MM.1S (cell line): ENCODE measurements around the gene PMM2.

Experiments
- DNase-seq: peaks from one replicate; pipeline ENCODE4 v3.0.0-alpha.2; 2015
- H2AFZ ChIP-seq: fragments of 300-600 bp; sonication (generic); 2 replicates; pipeline ENCODE4 v1.6.0; 2016; ENCODE audit warnings: antibody characterized with exemption, low read length
- H3F3A ChIP-seq: fragments of 300-600 bp; sonication (generic); 2 replicates; pipeline ENCODE4 v1.6.1; 2016; ENCODE audit warnings: mild to moderate bottlenecking, antibody characterized with exemption, low read length, moderate library complexity, mixed read lengths; ENCODE audit not compliant: insufficient read depth
- H3K27ac ChIP-seq: fragments of 300-600 bp; sonication (generic); 2 replicates; pipeline ENCODE4 v1.5.1; 2016; ENCODE audit warnings: mild to moderate bottlenecking, low read length
- H3K27me3 ChIP-seq: fragments of 300-600 bp; sonication (generic); replicated peaks from 2 replicates; pipeline ENCODE4 v1.6.0; 2016; ENCODE audit warnings: low read length; ENCODE audit not compliant: insufficient read depth
- H3K36me3 ChIP-seq: fragments of 300-600 bp; sonication (generic); replicated peaks from 2 replicates; pipeline ENCODE4 v1.6.1; 2016; ENCODE audit warnings: mild to moderate bottlenecking, low read length, mixed read lengths; ENCODE audit not compliant: insufficient read depth
- H3K4me1 ChIP-seq: fragments of 300-600 bp; sonication (generic); 2 replicates; pipeline ENCODE4 v1.6.1; 2016; ENCODE audit warnings: low read length, mixed read lengths
- H3K4me2 ChIP-seq: fragments of 300-600 bp; sonication (generic); 2 replicates; pipeline ENCODE4 v1.6.0; 2016; ENCODE audit warnings: low read depth, low read length
- H3K4me3 ChIP-seq: fragments of 300-600 bp; sonication (generic); 2 replicates; pipeline ENCODE4 v1.5.1; 2016; ENCODE audit warnings: low read length, mixed read lengths
- H3K79me2 ChIP-seq: fragments of 300-600 bp; sonication (generic); 2 replicates; pipeline ENCODE4 v1.6.1; 2016; ENCODE audit warnings: mixed run types, low read length, mixed read lengths
- H3K9ac ChIP-seq: fragments of 300-600 bp; sonication (generic); 2 replicates; pipeline ENCODE4 v1.6.1; 2016; ENCODE audit warnings: low read length, mixed read lengths
- H3K9me2 ChIP-seq: fragments of 300-600 bp; sonication (generic); replicated peaks from 2 replicates; pipeline ENCODE4 v1.6.1; 2016; ENCODE audit warnings: mild to moderate bottlenecking, low read length, mixed read lengths; ENCODE audit not compliant: insufficient read depth
- H3K9me3 ChIP-seq: fragments of 300-600 bp; sonication (generic); replicated peaks from 2 replicates; pipeline ENCODE4 v1.6.1; 2016; ENCODE audit warnings: mild to moderate bottlenecking, low read length, mixed read lengths; ENCODE audit not compliant: insufficient read depth
- H4K20me1 ChIP-seq: fragments of 300-600 bp; sonication (generic); 2 replicates; pipeline ENCODE4 v1.6.1; 2016; ENCODE audit warnings: mild to moderate bottlenecking, low read length, moderate library complexity, mixed read lengths; ENCODE audit not compliant: insufficient read depth
- CTCF ChIP-seq: fragments of 300-600 bp; sonication (generic); IDR thresholded peaks from 2 replicates; pipeline ENCODE4 v1.5.1; 2016; ENCODE audit warnings: antibody characterized with exemption, low read length, mixed read lengths
- EZH2 ChIP-seq: fragments of 300-600 bp; sonication (generic); optimal IDR thresholded peaks from 2 replicates; pipeline ENCODE3; 2017; ENCODE audit warnings: low read depth, mild to moderate bottlenecking, antibody characterized with exemption, low read length, mixed read lengths
- EZH2phosphoT487 ChIP-seq: fragments of 300-600 bp; sonication (generic); IDR thresholded peaks from 2 replicates; pipeline ENCODE4 v1.6.1; 2018; ENCODE audit warnings: antibody characterized with exemption, low read length

PMM2 gene

DNA sequence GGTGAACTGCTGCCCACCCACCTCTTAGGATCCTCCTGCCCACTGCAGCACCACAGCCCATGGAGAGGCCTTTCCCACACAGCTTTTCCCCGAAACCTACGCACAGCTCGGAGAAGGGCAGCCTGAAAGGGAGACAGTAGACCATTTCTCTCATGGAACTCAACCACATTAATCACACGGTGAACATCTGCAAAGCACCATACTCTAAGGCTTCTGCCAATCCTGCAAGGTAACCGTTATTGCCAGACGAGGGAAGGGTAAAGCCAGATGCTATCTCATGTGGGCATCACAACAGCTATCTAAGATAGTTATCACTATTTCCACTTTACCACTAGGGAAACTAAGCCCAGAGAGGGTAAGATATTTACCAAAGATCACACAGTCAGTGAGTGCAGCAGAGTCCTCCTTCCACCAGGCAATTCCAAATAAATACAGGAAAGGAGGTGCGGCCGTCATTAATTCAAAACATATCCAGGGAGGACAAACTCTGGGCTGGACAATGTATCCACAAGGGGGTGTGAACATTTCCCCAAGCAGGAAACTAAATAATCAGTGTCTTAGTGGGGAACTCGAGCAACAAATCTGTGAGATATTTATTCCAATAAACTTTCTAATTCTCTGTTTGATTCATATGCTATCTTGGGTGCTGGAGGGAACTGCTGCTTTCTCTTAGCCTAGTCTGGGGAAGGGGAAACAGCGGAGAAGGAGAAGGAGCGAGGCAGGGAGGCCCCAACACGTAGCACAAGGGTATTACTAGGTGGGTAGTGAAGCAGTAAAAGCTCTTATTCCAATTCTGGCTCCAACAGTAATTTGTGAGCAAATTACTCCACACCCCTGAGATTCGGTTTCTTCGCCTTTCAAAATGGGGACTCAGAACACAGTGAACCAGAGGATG lies 923 bp upstream of the PMM2 start:
- H3K4me1 ChIP-seq = peaks cover 15% of the 10 kb centered on the region
- no peaks in the 10 kb centered on the region for H3K27me3 ChIP-seq
- DNase-seq = no peak
- H3K9me3 ChIP-seq = no peaks in the 10 kb centered on the region
- no peaks in the 10 kb centered on the region for H3F3A ChIP-seq
- H2AFZ ChIP-seq = peak overlapping the region; percentile 40
- peak overlapping the region; percentile 14; the same call in 1 of the 2 replicates for H3K27ac ChIP-seq
- TF ChIP-seq CTCF = no peak
- no peak for TF ChIP-seq EZH2phosphoT487
- no peak for TF ChIP-seq EZH2
- H3K4me2 ChIP-seq = peak overlapping the region; percentile 61
- H3K79me2 ChIP-seq = peaks cover 70% of the 10 kb centered on the region
- H3K36me3 ChIP-seq = peaks cover 1% of the 10 kb centered on the region; the same call in 1 of the 2 replicates
- H4K20me1 ChIP-seq = peaks cover 12% of the 10 kb centered on the region; the same call in 1 of the 2 replicates
- peak overlapping the region; percentile 89 for H3K4me3 ChIP-seq
- peak overlapping the region; percentile 91 for H3K9ac ChIP-seq
- no peaks in the 10 kb centered on the region for H3K9me2 ChIP-seq

DNA sequence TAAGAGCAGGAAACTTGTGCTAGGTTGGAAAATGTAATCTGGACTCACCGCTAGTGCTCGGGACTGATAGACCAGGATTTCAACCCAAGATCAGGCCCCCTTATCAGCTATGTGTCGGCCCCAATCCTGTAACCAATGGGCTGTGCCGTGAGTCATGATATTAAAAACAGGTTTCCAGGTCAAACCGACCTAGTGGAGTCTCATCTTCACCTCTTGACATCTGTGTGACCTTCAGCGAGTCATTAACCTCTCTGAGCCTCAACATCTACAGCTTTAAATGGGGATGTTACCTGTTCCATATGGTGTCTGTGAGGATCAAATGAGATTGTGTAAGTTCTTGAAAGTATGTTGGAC lies 512 bp downstream of the PMM2 start:
- DNase-seq = no peak
- peaks cover 82% of the 10 kb centered on the region for H3K79me2 ChIP-seq
- H3K4me1 ChIP-seq = peaks cover 15% of the 10 kb centered on the region
- no peaks in the 10 kb centered on the region for H3K9me3 ChIP-seq
- peaks cover 12% of the 10 kb centered on the region; the same call in 1 of the 2 replicates for H3K36me3 ChIP-seq
- peak overlapping the region; percentile 27; the same call in 1 of the 2 replicates for H2AFZ ChIP-seq
- no peaks in the 10 kb centered on the region for H3F3A ChIP-seq
- TF ChIP-seq EZH2phosphoT487 (no peak), CTCF (no peak), EZH2 (no peak)
- H3K9ac ChIP-seq = peak overlapping the region; percentile 91
- H4K20me1 ChIP-seq = peaks cover 12% of the 10 kb centered on the region; the same call in 1 of the 2 replicates
- no peaks in the 10 kb centered on the region for H3K9me2 ChIP-seq
- H3K27ac ChIP-seq = peak overlapping the region; percentile 57
- H3K27me3 ChIP-seq = no peaks in the 10 kb centered on the region
- H3K4me3 ChIP-seq = peak overlapping the region; percentile 89
- H3K4me2 ChIP-seq = peak overlapping the region; percentile 78

DNA sequence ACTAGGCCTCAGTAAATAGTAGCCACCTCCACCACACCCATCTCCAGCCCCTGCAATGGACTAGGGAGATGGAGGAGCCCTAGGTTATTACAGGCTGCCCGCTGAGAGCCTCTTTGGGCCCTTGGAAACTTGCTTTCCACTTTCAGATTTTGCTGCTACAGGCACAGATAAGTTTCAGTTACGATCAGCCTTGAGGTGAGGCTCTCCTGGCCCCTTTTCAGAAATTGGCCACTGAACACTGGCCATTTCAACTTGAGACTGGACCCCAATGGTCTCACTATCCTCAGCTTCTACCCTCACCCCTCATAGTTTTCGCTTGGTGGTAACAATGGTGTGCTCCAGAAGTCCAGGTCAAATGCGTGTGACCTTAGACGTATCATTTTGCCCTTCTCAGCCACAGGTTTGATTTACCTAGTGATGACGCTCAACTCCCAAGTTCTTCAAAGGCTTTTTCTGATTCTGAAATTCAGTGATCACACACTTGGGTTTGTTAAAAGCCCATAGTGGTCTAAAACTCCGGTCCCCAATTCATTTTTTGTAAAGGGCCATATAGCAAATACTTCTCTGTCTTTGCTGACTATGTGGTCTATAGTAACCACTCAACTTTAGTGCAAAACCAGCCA lies 1.0 kb downstream of the PMM2 start:
- Histone ChIP-seq H3F3A (no peaks in the 10 kb centered on the region), H4K20me1 (peaks cover 12% of the 10 kb centered on the region; the same call in 1 of the 2 replicates), H3K4me3 (peak overlapping the region; percentile 89), H3K79me2 (peaks cover 86% of the 10 kb centered on the region), H3K4me2 (peak overlapping the region; percentile 78), H3K9me2 (no peaks in the 10 kb centered on the region), H3K27ac (peak overlapping the region; percentile 57), H2AFZ (no peak overlapping the region), H3K36me3 (peaks cover 15% of the 10 kb centered on the region; the same call in 1 of the 2 replicates), H3K9me3 (no peaks in the 10 kb centered on the region), H3K4me1 (peaks cover 15% of the 10 kb centered on the region), H3K9ac (peak overlapping the region; percentile 91), H3K27me3 (no peaks in the 10 kb centered on the region)
- DNase-seq = peak; percentile 43
- no peak for TF ChIP-seq EZH2phosphoT487
- no peak for TF ChIP-seq CTCF
- TF ChIP-seq EZH2 = no peak
